Right kidney (tissue), 1 donor: Measurements from ENCODE around the gene NSG1.
"Not testable (repeated sequence)": the region's sequence is repeated elsewhere in the genome, so short reads cannot be mapped to it uniquely, and the experiment has no call there.

Source experiments
- DNase-seq: peaks from one replicate; pipeline ENCODE4 v3.0.0-alpha.2; 2016

The NSG1 gene

DNA sequence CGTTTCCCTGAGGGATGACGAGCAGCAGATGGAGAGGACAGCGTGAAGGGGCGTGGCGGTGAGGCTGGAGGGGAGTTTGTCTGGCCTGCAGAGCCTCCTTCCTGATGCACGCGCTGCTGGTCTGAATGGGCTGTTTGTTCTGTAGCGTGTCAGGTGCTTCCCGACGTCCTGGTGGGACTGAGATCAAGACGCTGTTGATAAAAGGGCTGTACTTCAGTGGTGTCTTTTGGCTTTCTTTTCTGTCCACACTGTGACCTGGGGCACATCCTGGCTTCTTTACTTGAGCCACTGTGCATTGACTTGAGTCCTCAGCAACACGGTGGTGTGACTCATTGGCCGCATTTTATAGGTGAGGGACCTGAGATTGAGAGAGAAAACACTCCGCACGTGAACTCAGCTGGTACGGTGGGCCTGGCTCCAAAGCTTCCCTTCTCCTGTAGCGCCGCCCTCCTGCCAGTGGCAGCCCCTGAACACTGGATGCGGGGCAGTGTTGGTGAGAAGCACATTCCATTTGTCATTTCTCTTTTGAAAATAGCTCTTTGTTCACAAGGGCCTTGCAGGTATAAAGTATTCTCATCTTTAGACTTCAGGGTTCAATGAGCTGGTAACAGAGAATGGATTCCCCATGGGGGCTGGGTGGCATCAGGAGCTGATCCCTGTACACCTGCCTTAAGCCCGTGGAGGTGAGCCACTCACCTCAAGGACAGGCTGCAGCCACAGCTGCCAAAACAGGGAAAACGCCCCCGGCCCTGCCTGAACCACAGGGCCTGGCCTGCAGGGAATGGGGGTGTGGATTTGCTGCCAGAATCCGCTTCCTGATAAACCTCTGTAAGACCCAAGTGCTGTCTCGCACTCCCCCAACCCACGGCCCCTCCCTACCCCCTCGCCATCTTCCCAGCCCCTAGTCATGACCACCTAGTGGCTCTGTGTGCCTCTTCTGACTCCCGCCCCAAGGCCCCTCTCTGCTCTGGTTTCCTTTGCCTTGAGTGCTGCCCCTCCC is 29.2 kb downstream of the NSG1 start:
- no peak for DNase-seq

GRCh38 chr4:4416981-4417380 is 30.1 kb downstream of the NSG1 start:
- no peak for DNase-seq

GRCh38 chr4:4417886-4418285 is 31.0 kb downstream of the NSG1 start:
- no peak for DNase-seq

- no peak for DNase-seq
These were observed 31.9 kb downstream of the NSG1 start for GRCh38 chr4:4418676-4419390.

DNA sequence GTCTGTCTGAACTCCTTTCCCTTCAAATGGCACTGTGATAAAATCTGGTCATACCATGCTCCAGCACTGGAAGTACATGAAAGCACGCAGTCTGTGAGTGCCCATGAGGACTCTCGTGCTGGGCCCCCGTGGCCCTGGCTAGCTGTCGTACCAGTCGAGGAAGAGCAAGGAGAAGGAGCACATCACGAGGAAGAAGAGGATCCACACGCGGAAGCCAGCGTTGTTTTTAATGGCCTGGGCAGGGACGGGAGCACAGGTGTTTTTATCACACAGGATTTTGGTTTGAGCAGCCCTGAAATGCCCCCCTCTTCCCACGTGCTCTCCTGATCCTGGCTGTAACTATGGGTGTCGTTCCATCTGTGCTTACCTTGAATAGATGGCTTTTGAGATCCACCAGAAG is 33.0 kb downstream of the NSG1 start:
- no peak for DNase-seq

DNA sequence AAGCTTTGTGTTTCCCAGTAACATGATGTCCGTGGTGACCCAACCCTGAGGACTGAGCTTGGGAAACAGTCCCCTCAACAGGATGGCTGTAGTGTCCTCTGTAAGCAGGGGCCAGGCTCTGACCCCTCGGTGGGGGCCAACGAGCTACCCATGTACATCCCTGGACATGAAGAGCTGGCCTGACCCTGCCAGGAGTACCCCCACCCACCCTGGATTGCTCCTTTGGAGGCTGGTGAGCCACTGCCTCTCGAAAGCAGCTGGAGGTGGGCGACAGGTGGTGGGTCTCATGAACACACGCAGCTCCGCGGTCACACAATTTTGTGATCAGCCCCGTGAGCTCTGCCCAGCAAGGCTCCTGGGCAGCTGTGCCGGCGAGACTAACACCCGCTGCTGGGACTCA is 33.5 kb downstream of the NSG1 start:
- DNase-seq: no peak

DNA sequence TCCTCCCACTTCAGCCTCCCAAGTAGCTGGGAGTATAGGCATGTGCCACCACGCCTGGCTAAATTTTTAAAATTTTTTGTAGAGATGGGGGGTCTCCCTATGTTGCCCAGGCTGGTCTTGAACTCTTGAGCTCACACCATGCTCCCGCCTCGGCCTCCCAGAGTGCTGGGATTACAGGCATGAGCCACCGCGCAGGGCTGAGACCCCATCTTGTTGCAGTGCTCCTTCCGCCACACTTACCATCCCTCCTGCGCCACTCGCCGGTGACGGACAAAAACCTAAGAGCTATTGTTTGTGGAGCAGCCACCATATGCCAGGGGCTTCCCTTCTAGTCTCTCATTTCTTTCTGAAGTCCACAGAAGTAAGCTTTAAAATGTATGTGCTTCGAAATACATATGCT is 34.5 kb downstream of the NSG1 start:
- DNase-seq: no peak

- DNase-seq: not testable (repeated sequence)
These were observed 35.2 kb downstream of the NSG1 start for GRCh38 chr4:4422117-4422516.

- DNase-seq: no peak
These were observed 36.1 kb downstream of the NSG1 start for GRCh38 chr4:4422856-4423499.

DNA sequence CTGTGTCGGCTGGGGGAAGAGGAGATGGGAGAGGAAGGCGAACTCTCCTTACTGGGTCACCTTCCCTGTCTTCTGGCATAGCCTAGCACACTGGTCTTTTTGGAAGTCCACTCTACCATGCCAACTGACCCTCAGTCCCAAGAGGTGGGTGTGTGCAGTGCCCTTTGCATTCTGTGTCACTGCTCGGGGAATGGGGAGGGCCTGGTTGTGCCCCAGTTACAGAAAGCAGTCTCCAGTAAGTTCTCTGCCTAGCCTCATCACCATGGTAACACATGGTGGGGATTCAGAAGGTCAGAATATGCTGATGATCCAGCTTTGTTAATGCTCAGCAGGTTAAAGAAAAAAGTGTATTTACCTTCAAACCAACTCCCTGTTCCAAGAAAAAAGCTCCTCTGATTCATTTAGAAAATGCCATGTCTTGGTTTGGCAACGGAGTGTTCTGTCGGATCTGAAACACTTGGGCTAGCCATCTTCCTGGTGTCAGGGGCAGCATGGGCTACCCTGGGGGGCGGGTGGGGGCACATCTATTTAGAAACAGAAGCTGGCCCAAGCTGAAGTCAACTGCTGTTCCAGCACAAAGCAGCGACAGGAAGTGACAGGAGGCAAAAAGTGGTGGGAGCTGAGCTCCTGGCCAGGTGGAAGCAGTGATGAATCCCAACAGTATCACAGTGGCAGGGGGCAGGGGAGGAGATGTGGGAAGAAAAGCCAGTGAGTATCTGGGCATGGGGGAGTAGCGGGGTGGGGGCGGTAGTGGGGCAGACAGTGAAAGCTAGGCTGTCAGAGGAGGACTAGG is 37.0 kb downstream of the NSG1 start:
- no peak for DNase-seq

GRCh38 chr4:4424499-4425115 is 37.7 kb downstream of the NSG1 start:
- no peak for DNase-seq

DNA sequence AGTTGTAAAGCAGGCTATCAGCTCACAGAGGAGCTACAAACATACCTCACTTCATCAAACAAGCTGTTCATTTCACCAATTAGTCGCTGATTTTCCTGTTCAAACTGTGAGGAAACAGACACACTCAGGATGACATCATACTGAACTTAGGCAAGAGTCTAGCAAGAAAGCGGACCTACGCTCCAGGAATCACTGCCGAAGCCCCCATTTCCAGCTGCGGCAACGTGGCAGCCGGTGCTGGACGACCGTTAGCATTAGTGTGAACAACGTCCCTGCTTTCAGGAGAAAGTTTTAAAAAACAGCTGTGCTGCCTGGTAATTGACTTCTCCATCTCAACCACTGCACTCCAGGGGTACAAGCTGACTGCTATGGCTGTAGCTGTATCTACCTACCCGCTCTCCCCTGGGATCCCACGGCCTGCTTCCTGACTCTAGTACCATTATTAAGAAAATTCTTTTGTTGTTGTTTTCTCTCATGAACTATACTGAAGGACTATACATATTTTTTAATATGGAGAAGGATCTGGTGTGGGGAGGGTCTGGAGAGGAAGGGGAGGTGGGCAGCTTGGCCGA is 38.3 kb downstream of the NSG1 start:
- DNase-seq: no peak

- no peak for DNase-seq
These were observed 38.8 kb downstream of the NSG1 start for GRCh38 chr4:4425696-4426095.

DNA sequence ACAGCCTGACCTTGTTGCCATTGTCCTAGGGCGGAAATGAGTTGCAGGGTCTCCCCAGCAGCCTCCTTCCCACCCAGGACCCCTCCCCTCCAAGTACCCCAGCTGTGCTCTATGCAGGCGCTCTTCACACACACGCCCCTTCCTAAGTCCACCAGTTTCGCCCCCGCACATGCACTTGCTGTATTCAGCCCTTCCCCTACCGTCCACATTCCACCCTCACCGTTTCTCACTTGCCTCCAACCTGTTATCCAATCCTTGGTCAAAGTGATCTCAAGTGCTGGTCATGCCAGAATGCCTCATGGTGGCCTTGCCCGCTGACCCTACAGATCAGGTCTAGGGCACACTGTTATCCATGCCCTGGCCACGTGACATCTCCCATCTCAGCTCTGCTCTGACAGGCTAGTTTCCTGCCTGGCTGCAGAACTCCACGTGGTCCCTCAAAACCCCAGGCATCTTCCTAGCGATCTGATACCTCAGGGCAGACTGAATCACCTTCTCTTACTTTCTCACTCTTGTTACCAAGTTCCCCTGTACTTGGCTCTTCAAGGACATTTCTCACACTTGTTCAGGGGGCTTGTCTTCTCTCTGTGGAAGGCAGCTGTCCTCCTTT is 39.7 kb downstream of the NSG1 start:
- no peak for DNase-seq

DNA sequence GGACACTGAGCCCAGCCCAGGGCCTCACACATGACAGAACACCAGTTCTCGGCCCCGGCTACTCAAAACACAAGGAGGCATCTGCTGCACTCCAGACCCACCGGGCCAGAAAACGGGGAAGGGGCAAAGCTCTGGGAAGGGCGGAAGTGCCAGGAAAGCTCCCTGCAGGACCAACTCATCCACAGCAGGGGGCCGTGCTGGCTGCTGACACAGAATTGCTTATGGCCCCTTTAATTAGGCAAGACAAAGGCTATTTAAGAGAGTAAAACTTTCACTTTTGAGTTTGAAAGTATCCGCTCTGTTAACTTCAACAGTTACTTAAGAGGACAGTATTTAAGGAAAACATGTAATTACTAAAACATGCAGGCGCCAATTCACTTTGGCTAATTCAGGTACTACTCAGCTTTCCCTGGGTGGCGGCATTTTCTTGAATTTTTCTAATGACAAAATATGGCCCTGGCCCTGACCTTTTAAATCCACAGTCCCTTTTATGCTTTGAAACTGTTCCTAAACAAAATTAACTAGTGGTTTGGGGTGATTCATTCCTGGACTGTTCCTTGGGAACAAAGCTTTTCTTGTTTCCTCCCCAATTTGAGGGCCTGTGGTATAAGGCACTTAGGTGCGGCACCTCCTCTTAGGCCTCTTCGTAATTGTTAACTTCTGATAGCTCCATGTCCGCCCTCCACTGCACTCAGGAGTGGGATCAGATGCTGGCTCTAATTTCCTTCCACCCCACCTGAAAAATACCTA is 40.4 kb downstream of the NSG1 start:
- no peak for DNase-seq

DNA sequence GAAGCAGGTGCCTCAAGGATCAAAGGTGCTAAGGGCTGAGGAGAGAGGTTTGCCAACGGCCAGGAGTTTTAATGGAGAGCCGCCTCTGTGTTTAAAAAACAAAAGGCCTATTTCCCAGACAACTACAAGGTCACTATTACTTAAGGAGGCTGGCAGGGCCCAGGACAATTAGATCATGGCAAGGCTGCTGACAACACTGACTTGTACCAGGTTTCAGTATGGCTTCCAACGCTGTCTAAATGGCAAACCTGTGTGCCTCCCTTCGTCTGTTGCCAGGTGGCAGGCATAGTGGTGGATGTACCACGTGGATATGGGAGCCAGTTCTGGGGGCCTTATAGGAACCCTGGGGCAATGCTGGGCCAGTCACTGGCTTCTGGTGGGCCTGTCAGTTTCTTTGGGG is 41.0 kb downstream of the NSG1 start:
- no peak for DNase-seq

DNA sequence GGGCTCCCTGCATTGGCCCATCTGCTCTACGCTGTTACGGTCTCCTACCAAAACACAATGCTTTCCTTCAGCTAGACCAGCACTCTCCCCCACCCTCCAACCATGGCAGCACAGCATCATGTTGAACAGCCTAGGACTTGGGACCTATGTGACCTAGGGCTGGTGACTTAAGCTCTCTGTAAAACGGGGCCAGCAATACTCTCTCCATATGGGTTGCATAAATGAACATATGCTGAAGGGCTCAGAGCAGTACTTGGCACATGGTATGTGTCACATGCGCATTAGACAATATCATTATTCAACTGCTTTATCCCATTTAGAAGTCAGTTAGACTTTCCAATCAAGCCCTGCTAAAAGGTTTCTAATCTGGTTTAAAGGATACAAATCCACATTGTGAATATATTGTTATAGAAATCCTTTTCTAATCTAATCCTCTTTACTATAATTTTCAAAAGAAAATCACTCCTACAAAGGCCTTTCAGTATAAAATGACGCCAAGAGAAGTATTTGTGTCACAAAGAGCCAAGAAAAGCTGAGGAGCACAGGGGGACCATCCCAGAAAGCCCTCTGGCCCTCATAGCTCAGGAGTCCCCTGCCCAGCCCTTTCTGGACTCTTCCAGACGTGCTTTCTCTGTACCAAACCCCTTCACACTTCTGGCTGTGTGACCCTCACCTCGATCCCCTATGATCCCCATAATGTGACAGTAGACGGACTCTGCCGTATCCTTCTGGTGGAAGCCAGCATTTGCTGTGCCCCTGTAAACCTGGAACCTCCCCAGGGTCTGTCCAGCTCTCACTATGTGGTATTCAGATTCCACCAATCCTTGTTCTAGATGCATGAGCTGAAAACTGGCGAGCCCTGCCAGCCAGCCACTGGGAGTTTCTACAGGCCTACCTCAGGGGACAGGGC is 42.3 kb downstream of the NSG1 start:
- no peak for DNase-seq

GRCh38 chr4:4430492-4431195 is 43.7 kb downstream of the NSG1 start:
- no peak for DNase-seq
